SK-N-SH (cell line): ENCODE results near the gene PLA2G4E. TPM values are rescaled to one million over a fixed set of nuclear protein-coding genes. Genes with fewer than 3 reads are reported as not detected.

Experiments
- CTCF ChIA-PET: fragments of 300-600, 350-600 bp; formaldehyde crosslinking; extraction: SDS; loops from one replicate; lab custom pipeline; 2021; lab: Yijun Ruan, JAX
- POLR2A ChIA-PET: fragments of 350-600 bp; sonication (Branson Sonifier 250); formaldehyde crosslinking; extraction: SDS; loops from one replicate; lab custom pipeline; 2020; ENCODE audit warnings: antibody characterized with exemption, inconsistent platforms; lab: Yijun Ruan, JAX
- DNase-seq: peaks from one replicate; pipeline ENCODE4 v3.0.0; 2012
- H2AFZ ChIP-seq: fragments of 200-600 bp; sonication (generic); 2 replicates; pipeline ENCODE4 v1.8.1; 2016; ENCODE audit warnings: antibody characterized with exemption, mild to moderate bottlenecking, low read depth
- H3F3A ChIP-seq: fragments of 200-600 bp; sonication (generic); replicated peaks from 2 replicates; pipeline ENCODE3; 2016; ENCODE audit warnings: antibody characterized with exemption, mild to moderate bottlenecking; ENCODE audit not compliant: insufficient read depth
- H3K27ac ChIP-seq, 2 experiments: fragments of 200-500 bp in 1 of 2; fragments of 200-600 bp in 1 of 2; sonication (Bioruptor generic) in 1 of 2; sonication (generic), shearing (Covaris generic) in 1 of 2; 2 replicates each; pipeline versions ENCODE4 v1.5.1 to v1.6.1; 2014 to 2016; ENCODE audit warnings: low read depth in 2 of 2, inconsistent platforms in 1 of 2, low read length in 1 of 2, mild to moderate bottlenecking in 1 of 2, mixed read lengths in 1 of 2
- H3K27me3 ChIP-seq: fragments of 200-600 bp; sonication (generic), shearing (Covaris generic); 2 replicates; pipeline ENCODE4 v1.6.1; 2016; ENCODE audit warnings: mixed run types; ENCODE audit not compliant: insufficient read depth
- H3K36me3 ChIP-seq, 2 experiments: fragments of 200-500 bp in 1 of 2; fragments of 200-600 bp in 1 of 2; sonication (Bioruptor generic) in 1 of 2; sonication (generic) in 1 of 2; replicated peaks in 1 of 2; 2 replicates each; pipeline versions ENCODE3 to v1.5.1; 2014 to 2016; ENCODE audit warnings: low read length in 1 of 2, mild to moderate bottlenecking in 1 of 2; ENCODE audit not compliant: insufficient read depth in 2 of 2, control insufficient read depth in 1 of 2
- H3K4me1 ChIP-seq, 2 experiments: fragments of 200-500 bp in 1 of 2; fragments of 200-600 bp in 1 of 2; sonication (Bioruptor generic) in 1 of 2; sonication (generic), shearing (Covaris generic) in 1 of 2; 2 replicates each; pipeline versions ENCODE4 v1.5.1 to v1.6.1; 2014 to 2016; ENCODE audit warnings: low read depth in 1 of 2, low read length in 1 of 2, mixed run types in 1 of 2; ENCODE audit not compliant: insufficient read depth in 2 of 2, control insufficient read depth in 1 of 2
- H3K4me2 ChIP-seq: fragments of 200-600 bp; sonication (generic), shearing (Covaris generic); 2 replicates; pipeline ENCODE4 v1.6.1; 2017; ENCODE audit warnings: mixed run types
- H3K4me3 ChIP-seq, 2 experiments: fragments of 200-500 bp in 1 of 2; fragments of 200-600 bp in 1 of 2; sonication (Bioruptor generic) in 1 of 2; sonication (generic), shearing (Covaris generic) in 1 of 2; 2 replicates each; pipeline versions ENCODE4 v1.5.1 to v1.8.1; 2014 to 2016; ENCODE audit warnings: low read depth in 2 of 2, inconsistent platforms in 1 of 2, low read length in 1 of 2, mild to moderate bottlenecking in 1 of 2, mixed read lengths in 1 of 2, moderate library complexity in 1 of 2
- H3K79me2 ChIP-seq: fragments of 200-600 bp; sonication (generic); 2 replicates; pipeline ENCODE4 v1.8.1; 2017; ENCODE audit warnings: mild to moderate bottlenecking; ENCODE audit not compliant: insufficient read depth
- H3K9ac ChIP-seq: fragments of 200-600 bp; sonication (generic); 2 replicates; pipeline ENCODE4 v1.6.1; 2017; ENCODE audit warnings: mixed run types
- H3K9me2 ChIP-seq: fragments of 200-600 bp; sonication (generic); 2 replicates; pipeline ENCODE4 v1.6.1; 2017; ENCODE audit warnings: mixed run types
- H3K9me3 ChIP-seq: fragments of 200-600 bp; sonication (generic); 2 replicates; pipeline ENCODE4 v1.6.1; 2017; ENCODE audit warnings: mixed run types, mild to moderate bottlenecking, moderate library complexity
- H4K20me1 ChIP-seq: fragments of 200-600 bp; sonication (generic); 2 replicates; pipeline ENCODE4 v1.6.1; 2017; ENCODE audit warnings: mild to moderate bottlenecking, mixed run types; ENCODE audit not compliant: insufficient read depth
- CHD2 ChIP-seq: fragments of 150-350 bp; IDR thresholded peaks from 2 replicates; pipeline ENCODE4 v1.6.1; 2018; ENCODE audit warnings: low read length; ENCODE audit not compliant: partially characterized antibody
- CTCF ChIP-seq: fragments of 200-600 bp; sonication (generic); IDR thresholded peaks from 2 replicates; pipeline ENCODE4 v1.6.1; 2017; ENCODE audit warnings: antibody characterized with exemption, mild to moderate bottlenecking, moderate library complexity
- EP300 ChIP-seq, 2 experiments: IDR thresholded peaks; 2 replicates each; pipeline versions ENCODE4 v1.4.0 to v1.6.1; 2012; ENCODE audit warnings: borderline replicate concordance in 1 of 2, low read depth in 1 of 2, low read length in 1 of 2
- EZH2phosphoT487 ChIP-seq: fragments of 200-600 bp; sonication (generic); IDR thresholded peaks from 2 replicates; pipeline ENCODE4 v1.6.1; 2017; ENCODE audit warnings: low read depth, mixed run types, mild to moderate bottlenecking, antibody characterized with exemption, moderate library complexity, borderline replicate concordance
- FOXM1 ChIP-seq: IDR thresholded peaks from 2 replicates; pipeline ENCODE4 v1.4.0; 2012; ENCODE audit warnings: low read depth, mild to moderate bottlenecking
- GABPA ChIP-seq: IDR thresholded peaks from 2 replicates; pipeline ENCODE4 v1.4.0; 2012; ENCODE audit warnings: low read depth, mild to moderate bottlenecking
- IRF3 ChIP-seq: fragments of 150-350 bp; IDR thresholded peaks from 2 replicates; pipeline ENCODE4 v1.6.1; 2016; ENCODE audit warnings: mild to moderate bottlenecking, low read depth, low read length
- JUND ChIP-seq: IDR thresholded peaks from 2 replicates; pipeline ENCODE4 v1.4.0; 2012
- MXI1 ChIP-seq: IDR thresholded peaks from 2 replicates; pipeline ENCODE4 v1.6.1; 2012; ENCODE audit warnings: mild to moderate bottlenecking, low read depth, low read length, improper control_type of control experiment
- NFIC ChIP-seq: IDR thresholded peaks from 2 replicates; pipeline ENCODE4 v1.4.0; 2012; ENCODE audit warnings: borderline replicate concordance
- RCOR1 ChIP-seq: fragments of 150-350 bp; IDR thresholded peaks from 2 replicates; pipeline ENCODE4 v1.6.1; 2017; ENCODE audit warnings: antibody characterized with exemption, low read length
- RFX5 ChIP-seq: IDR thresholded peaks from 2 replicates; pipeline ENCODE4 v1.6.1; 2012; ENCODE audit warnings: mild to moderate bottlenecking, improper control_type of control experiment, low read length
- SIN3A ChIP-seq: IDR thresholded peaks from 2 replicates; pipeline ENCODE4 v1.6.1; 2012; ENCODE audit warnings: low read depth, mild to moderate bottlenecking, low read length, moderate library complexity, borderline replicate concordance
- TCF12 ChIP-seq: IDR thresholded peaks from 2 replicates; pipeline ENCODE4 v1.4.0; 2012
- TEAD4 ChIP-seq: IDR thresholded peaks from 2 replicates; pipeline ENCODE4 v1.4.0; 2012; ENCODE audit warnings: mild to moderate bottlenecking, borderline replicate concordance; ENCODE audit not compliant: insufficient read depth
- USF1 ChIP-seq: IDR thresholded peaks from 2 replicates; pipeline ENCODE4 v1.4.0; 2012; ENCODE audit warnings: low read depth, borderline replicate concordance
- USF2 ChIP-seq: fragments of 150-350 bp; IDR thresholded peaks from 2 replicates; pipeline ENCODE4 v1.6.1; 2017; ENCODE audit warnings: antibody characterized with exemption, low read length, low read depth, borderline replicate concordance
- YY1 ChIP-seq: IDR thresholded peaks from 2 replicates; pipeline ENCODE4 v1.4.0; 2012; ENCODE audit warnings: low read depth, mild to moderate bottlenecking
- WGBS: methylation state at CpG from one replicate; pipeline ENCODE4 v1.1.6; 2017; ENCODE audit warnings: low lambda C conversion rate; 5-methylcytosine and 5-hydroxymethylcytosine counted together
- polyA plus RNA-seq, 3 experiments: library from polyadenylated mRNA; depleted of rRNA; stranded (reverse); fragments of >200 nt; gene quantifications; 2 replicates each; pipeline ENCODE4 v1.2.3, GENCODE V29; 2012

Gene PLA2G4E
- polyA plus RNA-seq, 1 of the 3 experiments (the other 2 are of a cell fraction) = not detected

GRCh38 chr15:41999290-42000285, 21.3 kb downstream of the PLA2G4E start:
- Histone ChIP-seq H3K4me3 (no peak overlapping the region), H3K9ac (no peak overlapping the region), H3F3A (no peaks in the 10 kb centered on the region), H3K4me2 (no peak overlapping the region), H4K20me1 (no peaks in the 10 kb centered on the region), H3K4me1 (no peaks in the 10 kb centered on the region; a peak in 1 of 4 replicates), H3K9me3 (no peaks in the 10 kb centered on the region), H3K79me2 (no peaks in the 10 kb centered on the region), H3K36me3 (no peaks in the 10 kb centered on the region), H3K27ac (no peak overlapping the region), H2AFZ (no peak overlapping the region), H3K27me3 (peaks cover 10% of the 10 kb centered on the region), H3K9me2 (no peaks in the 10 kb centered on the region)
- ChIA-PET CTCF (interaction anchor here (1.0 to 1.9 kb wide), 5 partner anchors 10 to 138 kb away, joined by 5 to 11 read pairs (median 6); no protein-coding TSS in a partner anchor), POLR2A (no interaction called here)
- DNase-seq = no peak
- TF ChIP-seq RCOR1 (no peak), CHD2 (no peak), NFIC (no peak), EP300 (IDR thresholded peaks at IDR 0.05; ENCODE audit: borderline replicate concordance in 1 of 2, low read depth in 1 of 2, low read length in 1 of 2) (no peak)
- WGBS = 65% methylated on average over 14 of the region's 15 CpGs

GRCh38 chr15:41997845-41998244, 23.0 kb downstream of the PLA2G4E start:
- no peak for TF ChIP-seq CHD2
- TF ChIP-seq JUND = no peak
- no peak for TF ChIP-seq CTCF
- no peak for TF ChIP-seq IRF3
- no peak for TF ChIP-seq TEAD4
- no peak for TF ChIP-seq MXI1
- no peak for TF ChIP-seq EZH2phosphoT487
- no peak for TF ChIP-seq RFX5
- TF ChIP-seq SIN3A = no peak
- TF ChIP-seq RCOR1 = no peak
- TF ChIP-seq TCF12 = no peak
- TF ChIP-seq USF2 = no peak
- no peak for TF ChIP-seq GABPA
- TF ChIP-seq YY1 = no peak
- TF ChIP-seq FOXM1 = no peak
- no peak for TF ChIP-seq USF1
- TF ChIP-seq NFIC = no peak
- TF ChIP-seq, all 33 proteins: peak for 0
- H3K9me3 ChIP-seq = no peaks in the 10 kb centered on the region
- no peak for DNase-seq
- no peak overlapping the region for H3K4me2 ChIP-seq
- H3K79me2 ChIP-seq = no peaks in the 10 kb centered on the region
- H3K36me3 ChIP-seq = no peaks in the 10 kb centered on the region
- no peak overlapping the region for H3K27ac ChIP-seq
- H3K4me3 ChIP-seq = no peak overlapping the region
- no peaks in the 10 kb centered on the region; a peak in 1 of 4 replicates for H3K4me1 ChIP-seq
- 76% methylated on average over 3 of the region's 3 CpGs for WGBS
- no peaks in the 10 kb centered on the region for H4K20me1 ChIP-seq
- peaks cover 10% of the 10 kb centered on the region for H3K27me3 ChIP-seq
- no peak overlapping the region for H2AFZ ChIP-seq
- H3K9me2 ChIP-seq = no peaks in the 10 kb centered on the region
- CTCF ChIA-PET = interaction anchor here (1.0 to 11.1 kb wide), 6 partner anchors 8 to 140 kb away, joined by 4 to 172 read pairs (median 12); partner anchors contain the start of gene EHD4
- POLR2A ChIA-PET = no interaction called here
- no peaks in the 10 kb centered on the region for H3F3A ChIP-seq
- H3K9ac ChIP-seq = no peak overlapping the region
